Measurements from ENCODE around the gene EFNA1. TPM values are rescaled to one million over a fixed set of nuclear protein-coding genes. Genes with fewer than 3 reads are reported as not detected.

EFNA1 gene
- polyA plus RNA-seq, 1 of the 3 experiments (the other 2 are of a cell fraction) = 14.4 TPM

GRCh38 chr1:155181371-155182051 is 53.8 kb downstream of the EFNA1 start:
- Histone ChIP-seq H3K36me3 (replicated peaks in 1 of 2; ENCODE audit: control insufficient read depth in 1 of 2, insufficient read depth in 2 of 2, low read length in 1 of 2) (peaks cover 20 to 49% of the 10 kb centered on the region in 2 experiments), H3K9me2 (no peaks in the 10 kb centered on the region), H3K9ac (no peak overlapping the region), H3K9me3 (no peaks in the 10 kb centered on the region), H3K27ac (ENCODE audit: low read depth in 2 of 2, low read length in 1 of 2) (no peak overlapping the region), H3F3A (replicated peaks; ENCODE audit: insufficient read depth) (peaks cover 1% of the 10 kb centered on the region), H3K4me3 (ENCODE audit: low read depth in 2 of 2, low read length in 1 of 2) (no peak overlapping the region), H3K27me3 (ENCODE audit: insufficient read depth) (no peaks in the 10 kb centered on the region), H4K20me1 (ENCODE audit: insufficient read depth) (no peaks in the 10 kb centered on the region), H3K79me2 (ENCODE audit: insufficient read depth) (no peaks in the 10 kb centered on the region), H2AFZ (ENCODE audit: low read depth) (no peak overlapping the region), H3K4me2 (no peak overlapping the region), H3K4me1 (ENCODE audit: control insufficient read depth in 1 of 2, insufficient read depth in 2 of 2, low read depth in 1 of 2, low read length in 1 of 2) (peaks cover 0 to 31% of the 10 kb centered on the region in 2 experiments; a peak in 1 of 4 replicates)
- CTCF ChIA-PET = interaction anchor here (1.2 to 9.6 kb wide), 6 partner anchors 9 to 90 kb away, joined by 4 to 203 read pairs (median 4); partner anchors contain the start of genes KRTCAP2 and THBS3
- WGBS (ENCODE audit: low lambda C conversion rate) = 96% methylated on average over 10 of the region's 18 CpGs
- no peak for DNase-seq
- TF ChIP-seq USF1 (IDR thresholded peaks at IDR 0.05; ENCODE audit: borderline replicate concordance, low read depth) = no peak
- TF ChIP-seq TCF12 (IDR thresholded peaks at IDR 0.05) = no peak
- no peak for TF ChIP-seq IRF3 (IDR thresholded peaks at IDR 0.05; ENCODE audit: low read depth, low read length)
- TF ChIP-seq YY1 (IDR thresholded peaks at IDR 0.05; ENCODE audit: low read depth) = no peak
- no peak for TF ChIP-seq GATA2 (CRISPR knock-in tag; IDR thresholded peaks at IDR 0.05)
- TF ChIP-seq ZBTB33 (IDR thresholded peaks at IDR 0.05; ENCODE audit: borderline replicate concordance, low read depth) = no peak
- no peak for TF ChIP-seq SMC3 (IDR thresholded peaks at IDR 0.05; ENCODE audit: low read depth, low read length)
- no peak for TF ChIP-seq ELF1 (IDR thresholded peaks at IDR 0.05)
- TF ChIP-seq RXRA (IDR thresholded peaks at IDR 0.05; ENCODE audit: borderline replicate concordance, low read depth) = no peak
- no peak for TF ChIP-seq MAX (IDR thresholded peaks at IDR 0.05; ENCODE audit: low read depth)
- no peak for TF ChIP-seq CHD2 (IDR thresholded peaks at IDR 0.05; ENCODE audit: low read length, partially characterized antibody)
- TF ChIP-seq MEF2A (IDR thresholded peaks at IDR 0.05; ENCODE audit: borderline replicate concordance, low read depth) = no peak
- POLR2A ChIA-PET = no interaction called here

GRCh38 chr1:155182052-155182550 is 54.4 kb downstream of the EFNA1 start:
- 94% methylated on average over 7 of the region's 7 CpGs for WGBS (ENCODE audit: low lambda C conversion rate)
- Histone ChIP-seq H3K4me3 (ENCODE audit: low read depth in 2 of 2, low read length in 1 of 2) (no peak overlapping the region), H3K9me2 (no peaks in the 10 kb centered on the region), H2AFZ (ENCODE audit: low read depth) (no peak overlapping the region), H4K20me1 (ENCODE audit: insufficient read depth) (no peaks in the 10 kb centered on the region), H3K9ac (no peak overlapping the region), H3K4me2 (no peak overlapping the region), H3K27ac (ENCODE audit: low read depth in 2 of 2, low read length in 1 of 2) (no peak overlapping the region), H3F3A (replicated peaks; ENCODE audit: insufficient read depth) (no peaks in the 10 kb centered on the region), H3K4me1 (ENCODE audit: control insufficient read depth in 1 of 2, insufficient read depth in 2 of 2, low read depth in 1 of 2, low read length in 1 of 2) (peaks cover 0 to 26% of the 10 kb centered on the region in 2 experiments; a peak in 1 of 4 replicates), H3K36me3 (replicated peaks in 1 of 2; ENCODE audit: control insufficient read depth in 1 of 2, insufficient read depth in 2 of 2, low read length in 1 of 2) (peaks cover 18 to 44% of the 10 kb centered on the region in 2 experiments), H3K79me2 (ENCODE audit: insufficient read depth) (no peaks in the 10 kb centered on the region), H3K27me3 (ENCODE audit: insufficient read depth) (no peaks in the 10 kb centered on the region), H3K9me3 (no peaks in the 10 kb centered on the region)
- ChIA-PET POLR2A (no interaction called here), CTCF (interaction anchor here (1.2 to 1.6 kb wide), 4 partner anchors 9 to 91 kb away, joined by 4 to 5 read pairs (median 4); partner anchors contain the start of gene KRTCAP2)
- no peak for TF ChIP-seq MXI1 (IDR thresholded peaks at IDR 0.05; ENCODE audit: low read depth, low read length)
- TF ChIP-seq RFX5 (IDR thresholded peaks at IDR 0.05; ENCODE audit: low read length) = no peak
- no peak for DNase-seq

All from SK-N-SH (cell line).